Inflammatory macrophage treated with lipopolysaccharide for 4 hours (primary cell): ENCODE data around the gene INSM1.

Experiments
- DNase-seq: peaks from one replicate; pipeline ENCODE4 v3.0.0-alpha.2; 2020

The INSM1 gene

DNA sequence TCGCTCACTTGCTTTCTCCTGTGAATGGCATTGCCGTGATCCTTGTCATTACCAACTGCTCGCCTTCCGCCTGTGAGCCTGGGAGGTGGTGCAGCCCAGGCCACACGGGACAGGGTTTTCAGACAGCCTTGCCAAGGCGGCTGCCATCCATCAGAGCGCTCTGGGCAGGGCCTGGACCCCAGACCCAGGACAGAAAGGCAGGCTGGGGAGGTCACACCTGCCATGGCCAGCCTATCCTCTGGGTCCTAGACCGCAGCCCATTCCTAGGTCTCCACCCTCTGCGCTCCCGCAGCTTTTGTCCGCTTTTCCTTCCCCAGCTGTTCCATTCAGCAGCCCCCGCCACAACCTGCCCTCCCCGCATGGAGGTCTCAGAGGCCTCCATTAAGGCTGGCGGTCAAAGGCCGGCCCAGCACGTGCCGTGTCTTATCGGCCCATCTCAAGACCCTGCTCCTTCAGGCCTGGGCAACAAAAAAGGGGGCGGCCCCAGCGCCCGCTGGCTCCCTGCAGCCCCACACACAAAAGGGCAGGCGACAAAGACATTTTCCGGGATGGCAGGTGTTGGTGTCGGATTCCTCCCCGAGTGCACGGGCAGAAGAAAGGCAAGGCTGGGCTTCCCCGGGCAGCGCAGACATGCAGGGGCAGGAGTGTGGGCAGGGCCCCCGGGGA, 28.1 kb downstream of the INSM1 start:
- DNase-seq: no peak

DNA sequence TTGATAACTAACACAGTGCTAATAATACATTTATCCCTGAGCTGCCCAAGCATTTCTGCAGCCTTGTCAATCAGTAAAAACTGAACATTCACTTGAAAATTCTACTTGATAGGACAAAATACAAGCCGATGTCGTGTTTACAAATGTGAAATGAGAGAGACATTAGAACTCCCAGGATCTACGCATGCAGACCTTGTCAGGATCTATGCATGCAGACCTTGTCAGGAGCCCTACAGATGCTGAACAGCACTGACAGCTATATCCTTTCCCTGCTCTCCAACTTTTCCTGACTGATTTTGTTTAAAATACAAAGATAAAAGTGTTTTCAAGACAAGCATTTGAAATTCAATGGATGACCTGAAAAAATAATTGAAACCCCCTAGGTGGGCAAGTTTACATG, 28.9 kb downstream of the INSM1 start:
- DNase-seq: no peak

DNA sequence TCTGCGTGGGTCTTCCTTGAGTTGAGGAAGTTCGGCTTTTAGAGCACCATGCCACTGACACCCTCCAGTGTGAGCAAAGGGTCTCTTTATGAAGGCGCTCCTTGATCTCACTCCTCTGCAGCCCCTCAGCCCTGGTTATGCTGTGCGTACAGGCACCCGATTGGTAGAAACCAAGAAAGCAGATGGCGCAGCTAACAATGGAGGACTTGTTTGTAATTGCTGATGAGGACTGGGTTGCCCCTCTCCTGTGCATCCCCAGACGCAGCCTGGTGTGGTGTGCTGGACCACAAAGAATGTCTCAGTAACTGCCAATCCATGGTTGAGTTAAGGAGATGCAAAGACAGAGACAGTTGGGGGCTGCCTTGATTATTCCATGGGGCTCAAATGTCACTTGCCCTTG, 30.2 kb downstream of the INSM1 start:
- no peak for DNase-seq

DNA sequence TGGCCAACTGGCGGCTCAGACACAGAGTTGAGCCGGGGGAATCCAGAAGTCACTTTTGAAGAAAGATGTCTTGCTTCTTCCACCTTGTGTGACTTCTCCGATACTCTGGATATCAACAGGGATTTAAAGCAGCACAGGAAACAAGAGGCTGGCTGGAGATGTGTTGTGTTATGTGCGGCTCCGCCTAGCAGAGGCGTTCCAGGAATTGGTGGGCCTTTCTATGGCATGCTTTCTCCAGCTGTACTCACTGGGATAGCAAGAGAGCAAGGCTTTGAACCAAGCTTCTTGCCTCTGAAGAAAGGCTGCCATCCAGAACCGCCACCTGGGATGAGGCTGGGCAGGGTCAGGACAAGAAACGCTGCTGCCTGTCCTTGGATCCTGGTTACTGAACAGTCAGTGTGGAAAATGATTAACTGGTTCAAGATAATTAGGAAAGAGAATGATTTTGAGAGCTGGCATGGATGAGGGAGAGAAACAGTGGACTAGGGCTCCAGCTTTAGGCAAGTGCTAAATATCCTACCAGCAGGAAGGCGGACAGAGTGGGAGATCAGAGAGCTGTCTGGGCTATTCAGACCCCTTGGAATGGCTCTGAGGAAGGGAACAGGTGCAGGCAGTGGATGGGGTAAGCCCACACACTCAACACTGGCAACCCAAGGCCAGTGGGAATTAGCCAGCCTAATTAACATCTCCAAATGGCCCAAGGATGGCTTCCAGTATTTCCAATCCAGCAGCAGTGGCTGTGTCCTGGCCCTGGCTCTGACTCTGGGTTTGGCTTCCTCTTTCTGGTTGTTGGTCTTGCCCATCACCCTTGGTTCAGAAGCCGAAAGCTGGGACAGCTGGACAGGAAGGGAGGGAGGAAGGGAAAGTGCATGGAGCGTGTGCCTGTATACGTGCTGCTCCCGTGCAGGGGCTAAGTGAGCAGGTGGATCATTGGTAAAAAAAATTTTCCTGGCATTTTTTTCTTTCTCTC, 31.9 kb downstream of the INSM1 start:
- DNase-seq: peak; percentile 1

DNA sequence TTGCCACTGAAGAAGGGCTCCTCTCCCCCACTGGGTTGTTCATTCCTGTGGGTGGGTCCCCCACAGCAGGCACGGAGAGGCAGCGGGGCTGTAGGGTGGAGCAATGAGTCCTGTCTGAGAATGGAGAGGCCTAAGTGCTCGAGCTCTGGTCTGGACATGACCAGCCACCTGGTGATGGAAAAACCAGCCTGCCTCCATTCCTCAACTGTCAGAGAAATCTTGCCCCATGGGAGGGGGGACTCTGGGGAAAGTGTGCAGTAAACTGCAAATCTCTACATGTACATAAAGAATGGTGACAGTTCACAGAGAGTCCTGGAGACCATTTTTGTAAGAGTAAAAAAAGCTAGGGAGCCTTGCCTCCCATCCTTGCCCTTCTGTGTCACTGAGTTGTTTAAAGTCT, 34.1 kb downstream of the INSM1 start:
- no peak for DNase-seq

DNA sequence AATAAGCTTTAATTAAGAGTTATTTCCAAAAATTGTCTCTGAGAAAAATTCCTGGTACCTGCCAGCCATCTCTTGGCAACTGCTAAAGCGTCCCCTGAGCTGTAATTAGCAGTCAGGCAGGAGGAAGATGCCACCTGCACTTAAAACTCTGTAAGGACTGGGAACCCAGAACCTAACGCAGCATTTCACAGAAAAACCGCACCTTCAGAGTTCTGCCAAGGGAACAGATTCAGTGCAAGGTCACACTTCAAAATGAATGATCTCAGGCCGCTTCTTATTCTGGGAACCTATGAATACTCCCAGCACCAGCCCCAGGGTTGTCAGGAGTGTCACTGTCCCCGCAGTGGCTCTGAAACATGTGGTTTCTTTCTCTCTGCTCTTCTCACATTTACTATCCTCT, 36.7 kb downstream of the INSM1 start:
- no peak for DNase-seq

DNA sequence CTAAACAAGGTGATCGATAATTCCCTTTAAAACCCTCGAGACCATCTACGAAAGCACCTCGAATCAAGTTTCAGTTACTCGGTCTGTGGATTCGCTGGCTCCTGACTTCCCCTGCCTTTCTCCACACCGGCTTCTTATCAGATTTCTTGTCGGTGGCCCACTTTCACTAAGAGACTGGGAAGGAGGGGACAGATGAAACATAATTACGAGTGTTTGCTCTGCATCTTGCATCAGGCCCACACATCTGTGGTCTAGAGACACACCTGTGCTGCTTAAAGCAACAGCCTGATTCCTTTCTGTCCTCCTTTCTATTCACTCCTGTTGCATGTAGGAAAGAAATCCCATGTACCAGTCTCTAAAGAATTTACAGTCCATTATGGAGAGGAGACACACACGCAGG, 37.7 kb downstream of the INSM1 start:
- DNase-seq: no peak

DNA sequence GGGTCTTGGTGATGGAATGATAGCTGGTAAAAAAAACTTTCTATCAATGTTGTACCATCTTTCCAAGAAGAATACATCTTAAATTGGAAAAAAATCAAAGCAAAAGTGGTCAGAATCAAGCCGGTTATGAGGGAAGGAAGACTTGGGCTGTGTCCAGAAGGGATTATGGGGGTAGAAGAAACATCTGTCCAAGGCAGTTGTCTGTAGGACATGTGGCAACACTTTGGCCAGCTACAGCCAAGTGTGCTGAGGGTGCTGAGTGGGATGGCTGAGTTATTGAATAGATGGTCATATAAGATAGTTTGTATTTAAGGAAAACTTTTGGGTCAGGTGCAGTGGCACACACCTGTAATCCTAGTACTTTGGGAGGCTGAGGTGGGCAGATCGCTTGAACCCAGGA, 38.4 kb downstream of the INSM1 start:
- DNase-seq: no peak

DNA sequence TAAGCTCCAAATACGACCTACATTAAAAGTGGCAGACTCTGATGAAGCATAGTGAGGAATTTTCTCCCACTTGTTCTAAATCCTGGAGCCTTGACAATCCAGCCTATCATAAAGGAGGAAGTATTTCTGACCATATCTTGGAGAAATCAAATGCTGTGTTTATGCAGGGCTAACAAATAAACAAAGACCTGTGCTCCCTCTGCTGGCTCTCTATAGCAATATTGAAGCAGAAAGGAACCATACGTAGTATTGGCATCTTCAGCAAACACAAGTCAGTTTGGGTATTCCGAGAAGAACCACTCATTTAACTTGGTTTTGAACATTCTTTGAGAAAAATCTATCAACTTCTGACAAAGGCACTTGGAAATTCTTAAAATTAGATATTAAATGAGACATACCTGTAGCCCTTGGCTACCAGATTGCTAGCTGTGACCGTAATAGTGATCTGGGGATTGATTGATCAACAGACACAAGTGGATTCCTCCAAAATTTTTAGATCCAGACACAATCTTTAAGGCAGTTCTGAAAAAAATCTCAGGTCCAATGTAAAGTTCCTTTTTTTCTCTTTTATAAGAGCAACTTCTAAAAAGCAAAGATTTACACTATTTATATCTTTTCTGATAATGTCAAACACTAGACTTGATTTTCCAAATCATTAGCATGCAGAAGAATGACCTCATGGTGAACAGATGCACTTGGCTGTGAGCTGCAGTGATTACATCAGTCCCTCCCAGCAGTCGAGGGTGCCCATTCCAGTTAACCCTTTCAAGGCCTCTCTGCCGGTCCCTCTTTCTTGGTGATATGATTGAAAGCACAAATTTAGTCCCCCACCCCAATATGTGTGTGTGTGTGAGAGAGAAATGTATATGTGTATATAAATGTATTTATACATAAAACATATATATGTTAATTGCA, 40.2 kb downstream of the INSM1 start:
- DNase-seq: peak; percentile 33

DNA sequence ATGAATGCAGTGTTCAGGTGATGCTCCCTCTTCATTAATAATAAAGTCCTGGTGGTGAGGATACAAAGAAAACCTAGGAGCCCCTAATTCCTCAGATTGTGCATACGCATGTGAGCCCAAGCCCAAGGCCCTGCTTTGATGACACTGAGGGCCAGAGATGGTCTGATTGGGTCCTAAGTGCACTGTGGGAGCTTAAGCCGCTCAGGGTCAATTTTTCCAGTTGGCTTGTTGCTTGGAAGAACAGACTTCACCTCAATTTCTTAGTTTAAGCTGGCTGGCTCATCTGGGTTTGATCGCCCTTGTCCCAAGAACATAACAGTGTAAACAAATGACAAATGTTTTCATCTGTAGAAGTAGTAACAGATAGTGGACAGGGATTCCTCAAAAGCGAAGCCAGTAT, 41.4 kb downstream of the INSM1 start:
- no peak for DNase-seq

DNA sequence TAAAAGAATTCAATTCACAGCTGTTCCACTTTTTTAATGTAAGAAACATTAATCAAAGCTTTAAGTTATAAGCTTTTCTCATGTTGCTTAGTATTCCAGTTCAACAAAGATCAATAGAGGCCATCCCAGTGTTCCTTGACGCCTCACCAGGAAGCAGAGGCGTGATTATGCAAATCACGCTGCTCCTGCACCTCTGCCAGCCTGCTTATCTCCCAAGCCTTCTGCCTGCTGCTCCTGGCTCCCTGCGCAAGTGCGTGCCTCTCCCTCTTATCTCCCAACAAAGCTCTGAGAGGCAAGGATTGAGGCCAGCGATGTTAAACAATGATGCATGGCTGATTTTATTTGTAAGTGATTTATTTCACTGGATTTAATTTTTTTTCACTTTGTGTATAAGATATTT, 42.8 kb downstream of the INSM1 start:
- no peak for DNase-seq

DNA sequence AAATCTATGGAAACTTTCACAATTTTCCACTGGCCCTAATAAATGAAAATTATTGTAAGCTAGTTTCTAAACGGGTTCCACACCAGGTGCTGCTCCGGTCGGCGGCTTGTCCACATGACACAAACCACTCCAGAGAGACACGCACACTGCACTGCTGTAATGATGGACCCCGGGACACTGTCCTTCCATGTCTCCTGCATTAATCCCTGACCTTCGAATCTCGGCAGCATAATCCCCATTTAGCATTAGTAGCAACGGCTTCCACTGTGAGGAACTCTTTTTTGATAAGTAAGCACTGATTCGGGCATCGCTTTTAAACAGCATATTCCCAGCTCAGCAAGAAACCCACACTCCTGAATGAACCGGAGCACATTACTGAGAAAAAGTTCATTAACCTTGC, 43.5 kb downstream of the INSM1 start:
- DNase-seq: no peak

DNA sequence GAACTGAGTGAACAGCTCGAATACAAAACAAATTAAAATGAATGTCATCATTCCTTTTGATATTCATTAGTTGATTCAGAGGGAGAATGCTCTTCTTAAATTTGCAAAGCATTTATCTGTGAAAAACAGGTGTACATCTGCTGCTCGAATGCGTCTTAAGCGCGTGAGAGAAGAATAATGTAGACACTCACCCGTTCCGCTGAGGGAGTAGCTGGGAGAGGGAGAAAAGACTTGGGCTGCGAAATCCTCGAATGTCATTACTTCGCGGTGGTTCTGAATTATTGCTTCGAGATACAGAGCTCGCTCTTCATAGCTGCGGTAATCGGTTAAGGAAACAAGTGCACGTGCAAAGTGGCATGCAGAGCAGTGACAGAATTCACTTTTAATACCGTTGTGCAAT, 43.9 kb downstream of the INSM1 start:
- DNase-seq: no peak

DNA sequence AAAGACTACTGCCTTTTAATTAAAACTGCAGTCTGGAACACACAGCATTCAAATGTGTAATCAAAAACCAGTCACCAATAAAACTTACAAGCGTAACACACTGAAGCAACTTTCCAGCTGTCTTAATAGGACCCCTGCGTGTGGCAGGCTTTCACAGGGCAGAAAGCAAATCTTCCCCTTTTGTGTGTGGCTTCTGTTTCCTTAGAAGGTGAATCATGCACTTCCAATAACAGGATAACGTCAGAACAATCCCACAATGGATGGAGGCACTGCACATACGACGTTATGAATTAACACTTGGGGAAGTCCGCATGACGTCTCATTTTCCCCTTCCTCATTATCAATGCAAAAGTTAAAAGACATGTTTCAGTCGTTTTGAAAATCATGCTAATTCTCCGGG, 44.8 kb downstream of the INSM1 start:
- peak; percentile 68 for DNase-seq

DNA sequence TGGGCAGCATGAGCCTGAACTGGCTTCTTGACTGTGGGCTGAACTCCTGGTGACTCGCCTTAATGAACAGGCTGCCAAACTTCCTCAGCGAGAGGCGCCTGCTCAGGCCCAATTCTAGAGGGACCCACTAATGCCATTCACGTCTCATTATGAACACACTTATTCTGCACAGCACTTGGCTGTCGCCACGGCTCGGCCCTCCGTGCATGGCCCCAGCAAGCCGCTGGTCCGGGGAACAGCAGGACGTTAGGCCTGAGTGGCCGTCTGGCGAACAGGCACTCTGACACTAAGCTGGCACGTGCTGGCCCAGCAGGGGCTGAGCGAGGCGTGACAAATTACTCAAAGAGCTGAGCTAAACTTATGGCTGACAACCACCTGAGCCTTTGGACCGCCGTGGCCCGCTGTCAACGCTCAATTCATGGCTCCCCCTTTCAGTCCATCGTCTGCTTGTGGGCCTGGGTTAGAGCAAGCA, 45.9 kb downstream of the INSM1 start:
- DNase-seq: no peak

DNA sequence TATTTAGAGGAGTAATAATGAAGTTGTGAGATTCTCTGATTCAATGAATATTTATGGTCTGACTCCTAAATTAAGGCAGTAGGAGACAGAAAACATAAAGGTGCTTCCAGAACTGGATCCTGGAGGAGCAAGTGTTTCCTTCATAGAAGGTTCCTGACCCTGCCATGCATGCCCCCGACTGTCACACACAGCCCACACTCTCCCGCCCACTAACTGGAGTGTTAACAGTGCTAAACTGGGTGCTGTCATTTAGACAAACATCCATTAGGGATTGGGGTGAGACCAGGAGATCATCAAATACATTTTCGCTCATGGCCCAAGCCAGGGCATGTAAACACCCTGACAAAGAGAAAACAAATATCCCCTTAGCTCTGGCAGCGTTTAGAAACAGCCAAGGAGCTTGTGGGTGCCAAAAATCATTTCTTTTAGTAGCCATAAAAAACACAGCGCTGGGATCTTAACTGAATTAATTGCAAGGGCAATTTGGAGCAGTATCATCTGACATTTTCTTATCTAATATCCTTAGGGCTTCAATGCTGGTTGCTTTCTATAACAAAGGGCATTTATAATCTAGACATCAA, 46.8 kb downstream of the INSM1 start:
- DNase-seq: no peak

DNA sequence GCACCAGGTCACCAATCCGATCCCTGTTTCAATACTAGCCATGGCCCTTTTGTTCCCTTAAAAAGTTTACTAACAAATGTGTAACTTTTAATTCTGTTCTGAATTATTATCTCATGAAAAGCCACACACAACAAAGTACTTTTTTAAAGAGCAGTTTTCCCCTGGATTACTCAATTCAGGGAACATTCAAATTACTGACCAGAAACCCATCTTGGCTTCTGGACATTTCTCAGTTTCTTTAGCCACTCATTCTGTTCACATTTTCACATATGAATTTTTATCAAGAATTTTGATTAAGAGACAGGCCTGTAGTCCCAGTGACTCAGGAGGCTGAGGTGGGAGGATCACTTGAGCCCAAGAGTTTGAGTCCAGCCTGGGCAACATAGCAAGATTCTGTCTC, 47.4 kb downstream of the INSM1 start:
- peak; percentile 15 for DNase-seq

DNA sequence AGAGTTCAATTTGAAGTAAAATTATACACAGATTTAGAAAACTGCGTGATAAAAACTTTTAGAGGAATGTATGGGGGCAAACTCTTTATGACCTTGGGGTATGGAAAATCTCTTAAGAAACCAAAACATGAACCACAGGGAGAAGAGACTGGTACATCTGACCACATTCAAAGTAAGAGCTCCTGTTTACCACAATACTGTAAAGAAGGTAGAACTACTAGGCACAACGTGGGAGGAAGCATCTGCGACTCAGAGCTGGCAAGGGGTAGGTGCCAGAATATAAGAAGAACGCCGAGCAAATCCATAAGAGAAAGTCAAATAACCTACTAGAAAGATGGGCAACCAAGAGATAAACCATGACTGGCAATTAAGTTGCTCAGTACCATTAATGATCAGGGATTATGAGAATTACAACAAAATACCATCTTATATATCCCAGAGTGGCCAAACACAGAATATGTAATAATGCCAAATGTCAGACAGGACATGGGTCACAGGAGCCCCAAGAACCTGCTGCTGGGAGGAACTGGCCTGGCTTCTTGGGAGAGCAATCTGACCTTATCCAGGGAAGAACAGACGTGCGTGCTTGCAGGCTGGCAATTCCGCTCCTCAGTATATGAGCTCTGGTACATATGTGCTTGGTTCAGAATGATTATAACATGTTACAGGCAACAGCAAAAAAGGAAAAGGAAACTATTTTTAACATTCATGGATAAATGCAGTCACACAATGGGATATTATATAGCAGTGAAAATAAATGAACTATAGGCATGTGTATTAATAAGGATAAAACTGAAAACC, 50.2 kb downstream of the INSM1 start:
- DNase-seq: no peak
